NT2/D1 (cell line): ENCODE data around the gene MPL.

Experiments used
- YY1 ChIP-seq: IDR thresholded peaks from 2 replicates; pipeline ENCODE4 v1.6.1; 2011; ENCODE audit not compliant: insufficient read length, insufficient read depth
- ZNF274 ChIP-seq: IDR thresholded peaks from 2 replicates; pipeline ENCODE4 v1.6.1; 2011; ENCODE audit warnings: mild to moderate bottlenecking, low read depth, low read length

GRCh38 chr1:43302721-43303470, 34.7 kb upstream of the MPL start:
- TF ChIP-seq YY1 (no peak), ZNF274 (no peak)
